Left ventricle myocardium inferior (tissue), 1 donor: Measurements from ENCODE around the gene GFRA4. TPM values are rescaled to one million over a fixed set of nuclear protein-coding genes. Genes with fewer than 3 reads are reported as not detected.

Source experiments
- DNase-seq: peaks from one replicate; pipeline ENCODE4 v3.0.0-alpha.2; 2020
- H3K27ac ChIP-seq: fragments of 200-600 bp; replicated peaks from 2 replicates; pipeline ENCODE4 v1.8.0; 2021
- H3K27me3 ChIP-seq: fragments of 200-600 bp; 2 replicates; pipeline ENCODE4 v1.8.0; 2021; ENCODE audit warnings: low read depth
- H3K36me3 ChIP-seq: fragments of 200-600 bp; 2 replicates; pipeline ENCODE4 v1.8.0; 2021
- H3K4me1 ChIP-seq: fragments of 200-600 bp; 2 replicates; pipeline ENCODE4 v1.8.0; 2021
- H3K4me3 ChIP-seq: fragments of 200-600 bp; 2 replicates; pipeline ENCODE4 v1.8.0; 2021; ENCODE audit warnings: mild to moderate bottlenecking, moderate library complexity
- H3K9me3 ChIP-seq: fragments of 200-600 bp; replicated peaks from 2 replicates; pipeline ENCODE4 v1.8.0; 2021
- CTCF ChIP-seq: fragments of 200-600 bp; IDR thresholded peaks from 2 replicates; pipeline ENCODE4 v1.8.0; 2021; ENCODE audit warnings: antibody characterized with exemption, mild to moderate bottlenecking, borderline replicate concordance
- intact Hi-C: fragments of 100-400 bp; cut with micrococcal nuclease; formaldehyde crosslinking; loops from one replicate; pipeline ENCODE4 v1.11.0; 2022
- total RNA-seq: library from RNA; stranded (reverse); fragmentation: NEBNext Ultra II Directional; extraction: Animal tissue kit (Norgen Biotek cat#: 25700); gene quantifications from one replicate; pipeline ENCODE4 v1.2.1, GENCODE V29; 2021
- donor health status: DM: no; HTN: yes; CAD: no; lungs with severe emphysema.

Gene GFRA4
- total RNA-seq, 1 donor from 2014 or later, result not detected

GRCh38 chr20:3671986-3672546 is 8.9 kb upstream of the GFRA4 start:
- Histone ChIP-seq H3K4me1 (peaks cover 22% of the 10 kb centered on the region), H3K27me3 (peaks cover 82% of the 10 kb centered on the region), H3K27ac (no peak overlapping the region), H3K9me3 (no peaks in the 10 kb centered on the region), H3K4me3 (peak overlapping the region; percentile 46), H3K36me3 (no peaks in the 10 kb centered on the region)
- intact Hi-C loops, result no loop called here
- no peak for DNase-seq
- no peak for TF ChIP-seq CTCF

GRCh38 chr20:3670945-3671344 is 7.7 kb upstream of the GFRA4 start:
- Histone ChIP-seq H3K9me3 (no peaks in the 10 kb centered on the region), H3K27ac (no peak overlapping the region), H3K36me3 (no peaks in the 10 kb centered on the region), H3K4me1 (peaks cover 14% of the 10 kb centered on the region), H3K27me3 (peaks cover 87% of the 10 kb centered on the region), H3K4me3 (no peak overlapping the region)
- no peak for TF ChIP-seq CTCF
- intact Hi-C loops, result no loop called here
- DNase-seq, result no peak

GRCh38 chr20:3670511-3670910 is 7.3 kb upstream of the GFRA4 start:
- Histone ChIP-seq H3K4me3 (no peak overlapping the region), H3K9me3 (no peaks in the 10 kb centered on the region), H3K36me3 (no peaks in the 10 kb centered on the region), H3K4me1 (peaks cover 14% of the 10 kb centered on the region), H3K27me3 (peaks cover 82% of the 10 kb centered on the region), H3K27ac (no peak overlapping the region)
- no peak for TF ChIP-seq CTCF
- intact Hi-C loops, result no loop called here
- DNase-seq, result no peak

GRCh38 chr20:3669710-3670367 is 6.6 kb upstream of the GFRA4 start:
- peaks cover 14% of the 10 kb centered on the region for H3K4me1 ChIP-seq
- peaks cover 76% of the 10 kb centered on the region for H3K27me3 ChIP-seq
- intact Hi-C loops, result no loop called here
- TF ChIP-seq CTCF, result no peak
- no peaks in the 10 kb centered on the region for H3K9me3 ChIP-seq
- no peak overlapping the region for H3K4me3 ChIP-seq
- no peak overlapping the region for H3K27ac ChIP-seq
- no peak for DNase-seq
- H3K36me3 ChIP-seq, result no peaks in the 10 kb centered on the region

- intact Hi-C loops, result no loop called here
Measured at GRCh38 chr20:3667434-3668037, 4.3 kb upstream of the GFRA4 start.

More at GRCh38 chr20:3667434-3668037, 4.3 kb upstream of the GFRA4 start:
- no peak overlapping the region for H3K27ac ChIP-seq
- H3K36me3 ChIP-seq, result no peaks in the 10 kb centered on the region
- DNase-seq, result no peak
- H3K27me3 ChIP-seq, result peaks cover 65% of the 10 kb centered on the region
- no peak overlapping the region for H3K4me3 ChIP-seq
- no peak for TF ChIP-seq CTCF
- H3K9me3 ChIP-seq, result no peaks in the 10 kb centered on the region
- H3K4me1 ChIP-seq, result peaks cover 7% of the 10 kb centered on the region
